HCT116 (cell line): ENCODE measurements around the gene TNFRSF18. TPM values are rescaled to one million over a fixed set of nuclear protein-coding genes. Genes with fewer than 3 reads are reported as not detected.

Source experiments
- ATAC-seq: fragments of 200-7000 bp; cut with Tn5 transposase; 2 replicates; pipeline ENCODE4 v1.9.1; 2020; ENCODE audit warnings: mild to moderate bottlenecking, moderate library complexity
- BruUV-seq: library from RNA; stranded (reverse); fragments of 400-500 nt; replicated peaks from 2 replicates; lab custom pipeline; 2021; lab: Mats Ljungman, UMichigan
- CTCF ChIA-PET: fragments of 300-600 bp; sonication (Branson Sonifier 250); formaldehyde crosslinking; loops from one replicate; lab custom pipeline; 2021; ENCODE audit warnings: antibody characterized with exemption; lab: Charles Lee
- POLR2A ChIA-PET: fragments of 300-600, 350-600 bp; sonication (Branson Sonifier 250); formaldehyde crosslinking; loops from one replicate; lab custom pipeline; 2021; ENCODE audit warnings: antibody characterized with exemption; lab: Charles Lee
- RAD21 ChIA-PET, 2 experiments: fragments of 300-600 bp; sonication (Branson Sonifier 250); formaldehyde crosslinking; loops; one replicate each; lab custom pipeline; 2023; ENCODE audit warnings: low total read pairs in 2 of 2; ENCODE audit not compliant: uncharacterized antibody in 2 of 2, unreplicated experiment in 2 of 2, low non-redundant PET in 1 of 2; lab: Charles Lee
- DNase-seq: peaks from one replicate; pipeline ENCODE4 v3.0.0-alpha.2; 2010; ENCODE audit warnings: low read depth, low spot score
- H2AFZ ChIP-seq: fragments of 200-600 bp; shearing (Covaris generic), sonication (generic); 2 replicates; pipeline ENCODE4 v1.6.1; 2017; ENCODE audit warnings: low read depth, mixed run types, mixed read lengths, antibody characterized with exemption, low read length; ENCODE audit not compliant: poor library complexity, severe bottlenecking
- H3K27ac ChIP-seq: 2 replicates; pipeline ENCODE4 v1.5.1; 2012; ENCODE audit warnings: low read depth, low read length
- H3K27me3 ChIP-seq: fragments of 200-600 bp; sonication (generic); 2 replicates; pipeline ENCODE4 v1.6.1; 2016; ENCODE audit warnings: mixed run types, low read length, mixed read lengths; ENCODE audit not compliant: insufficient read depth
- H3K36me3 ChIP-seq, 2 experiments: fragments of 200-500 bp in 1 of 2; fragments of 200-600 bp in 1 of 2; sonication (Bioruptor generic) in 1 of 2; sonication (generic) in 1 of 2; 2 replicates each; pipeline versions ENCODE4 v1.5.1 to v1.6.1; 2014 to 2016; ENCODE audit warnings: low read length in 2 of 2, inconsistent platforms in 1 of 2, mixed read lengths in 1 of 2, mixed run types in 1 of 2; ENCODE audit not compliant: insufficient read depth in 2 of 2, control insufficient read depth in 1 of 2
- H3K4me1 ChIP-seq, 2 experiments: fragments of 200-600 bp in 1 of 2; sonication (generic) in 1 of 2; 2 replicates each; pipeline versions ENCODE4 v1.5.1 to v1.6.1; 2012 to 2017; ENCODE audit warnings: low read length in 2 of 2, inconsistent platforms in 1 of 2, mild to moderate bottlenecking in 1 of 2, mixed read lengths in 1 of 2, mixed run types in 1 of 2, moderate library complexity in 1 of 2; ENCODE audit not compliant: insufficient read depth in 2 of 2, control insufficient read depth in 1 of 2
- H3K4me2 ChIP-seq: fragments of 200-600 bp; sonication (generic); 2 replicates; pipeline ENCODE4 v1.6.1; 2017; ENCODE audit warnings: mixed run types, low read length, mixed read lengths
- H3K4me3 ChIP-seq, 2 experiments: fragments of 200-600 bp in 1 of 2; sonication (generic) in 1 of 2; replicated peaks in 1 of 2; 2 replicates each; pipeline ENCODE4 v1.5.1; 2011 to 2016; ENCODE audit warnings: low read length in 2 of 2, control low read depth in 1 of 2, low read depth in 1 of 2, mild to moderate bottlenecking in 1 of 2, mixed read lengths in 1 of 2, mixed run types in 1 of 2
- H3K79me2 ChIP-seq: fragments of 200-600 bp; sonication (generic); 2 replicates; pipeline ENCODE4 v1.6.1; 2017; ENCODE audit warnings: mild to moderate bottlenecking, mixed run types, low read length, moderate library complexity, mixed read lengths; ENCODE audit not compliant: insufficient read depth
- H3K9ac ChIP-seq: fragments of 200-600 bp; sonication (generic); 2 replicates; pipeline ENCODE4 v1.6.1; 2016; ENCODE audit warnings: low read length, mixed read lengths
- H3K9me2 ChIP-seq: fragments of 200-600 bp; sonication (generic), shearing (Covaris generic); 2 replicates; pipeline ENCODE4 v1.6.1; 2017; ENCODE audit warnings: mixed run types, mild to moderate bottlenecking, moderate library complexity; ENCODE audit not compliant: insufficient read depth
- H3K9me3 ChIP-seq, 2 experiments: fragments of 200-500 bp in 1 of 2; fragments of 200-600 bp in 1 of 2; sonication (Bioruptor generic) in 1 of 2; sonication (generic) in 1 of 2; 2 replicates each; pipeline ENCODE4 v1.6.1; 2014 to 2017; ENCODE audit warnings: low read length in 2 of 2, mixed read lengths in 2 of 2, inconsistent platforms in 1 of 2, low read depth in 1 of 2, mild to moderate bottlenecking in 1 of 2, mixed run types in 1 of 2, moderate library complexity in 1 of 2; ENCODE audit not compliant: control insufficient read depth in 1 of 2, insufficient read depth in 1 of 2
- H4K20me1 ChIP-seq: fragments of 200-600 bp; sonication (generic), shearing (Covaris generic); 2 replicates; pipeline ENCODE4 v1.6.1; 2017; ENCODE audit warnings: mixed run types, mild to moderate bottlenecking, moderate library complexity; ENCODE audit not compliant: insufficient read depth
- ATF3 ChIP-seq: IDR thresholded peaks from 2 replicates; pipeline ENCODE4 v1.6.1; 2012
- CBX3 ChIP-seq: IDR thresholded peaks from 2 replicates; pipeline ENCODE4 v1.6.1; 2012; ENCODE audit warnings: low read depth
- CEBPB ChIP-seq: IDR thresholded peaks from 2 replicates; pipeline ENCODE4 v1.6.1; 2012; ENCODE audit warnings: low read depth
- EGR1 ChIP-seq: IDR thresholded peaks from 2 replicates; pipeline ENCODE4 v1.6.1; 2012; ENCODE audit warnings: low read depth
- ELF1 ChIP-seq: IDR thresholded peaks from 2 replicates; pipeline ENCODE4 v1.6.1; 2012; ENCODE audit warnings: low read depth, borderline replicate concordance
- EZH2phosphoT487 ChIP-seq: fragments of 200-600 bp; IDR thresholded peaks from 2 replicates; pipeline ENCODE4 v1.6.1; 2018; ENCODE audit warnings: antibody characterized with exemption, borderline replicate concordance
- JUND ChIP-seq: IDR thresholded peaks from 2 replicates; pipeline ENCODE4 v1.6.1; 2012
- MAX ChIP-seq: IDR thresholded peaks from 2 replicates; pipeline ENCODE4 v1.6.1; 2012
- RAD21 ChIP-seq: IDR thresholded peaks from 2 replicates; pipeline ENCODE4 v1.6.1; 2012; ENCODE audit warnings: low read depth, mild to moderate bottlenecking
- SIN3A ChIP-seq: IDR thresholded peaks from 2 replicates; pipeline ENCODE4 v1.6.1; 2012; ENCODE audit warnings: low read depth
- SP1 ChIP-seq: IDR thresholded peaks from 2 replicates; pipeline ENCODE4 v1.6.1; 2012; ENCODE audit warnings: low read depth
- SRF ChIP-seq: IDR thresholded peaks from 2 replicates; pipeline ENCODE4 v1.6.1; 2012; ENCODE audit warnings: low read depth
- TCF7L2 ChIP-seq: IDR thresholded peaks from 2 replicates; pipeline ENCODE4 v1.7.0; 2011; ENCODE audit warnings: borderline replicate concordance, inconsistent platforms; ENCODE audit not compliant: insufficient read depth, insufficient read length; ENCODE audit errors: extremely low read depth
- ZBTB33 ChIP-seq: IDR thresholded peaks from 2 replicates; pipeline ENCODE4 v1.6.1; 2011; ENCODE audit warnings: mild to moderate bottlenecking, low read length, moderate library complexity; ENCODE audit not compliant: insufficient replicate concordance; ENCODE audit errors: extremely low read depth
- ZNF274 ChIP-seq: fragments of 200-500 bp; sonication (Bioruptor generic); IDR thresholded peaks from 2 replicates; pipeline ENCODE4 v1.6.1; 2014; ENCODE audit warnings: mild to moderate bottlenecking, low read depth, low read length, inconsistent platforms
- intact Hi-C: fragments of 100-400 bp; cut with micrococcal nuclease; formaldehyde crosslinking; loops from 2 replicates; pipeline ENCODE4 v1.10.0; 2022
- total RNA-seq: library from RNA; stranded (reverse); gene quantifications from one replicate; pipeline ENCODE4 v1.2.1, GENCODE V29; 2021; ENCODE audit not compliant: unreplicated experiment
- TF ChIP-seq, protein P1 (sequence below): IDR thresholded peaks from 2 replicates; pipeline ENCODE4 v1.6.1; 2012; ENCODE audit warnings: low read depth

Gene TNFRSF18
- total RNA-seq, 1 experiment from 2014 or later = 56.2 TPM

DNA sequence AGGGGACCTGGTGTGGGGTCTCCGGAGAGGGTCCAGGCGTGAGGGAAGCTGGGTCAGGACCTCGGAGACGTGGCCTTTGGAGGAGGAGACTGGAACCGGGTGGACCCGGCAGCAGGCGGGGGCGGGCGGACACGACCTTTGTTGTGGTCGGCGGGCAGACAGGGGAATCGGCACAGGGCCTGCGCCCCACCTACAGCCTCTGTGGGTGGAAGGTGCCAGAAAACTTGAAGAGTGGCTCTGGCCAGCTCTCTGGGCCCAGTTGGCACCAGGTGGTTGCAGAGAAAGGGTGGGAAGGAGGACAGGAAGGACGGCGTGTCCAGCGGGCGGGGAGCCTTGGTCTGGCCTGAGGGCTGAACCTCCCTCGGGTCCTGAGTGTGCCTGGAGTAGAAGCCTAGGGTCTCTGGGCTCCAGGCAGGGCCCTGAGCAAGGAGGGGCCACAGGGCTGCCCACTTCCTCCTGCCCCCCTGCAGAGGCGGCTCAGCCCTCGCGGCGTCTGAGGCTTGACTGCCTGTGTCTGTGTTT lies 40.4 kb downstream of the TNFRSF18 start:
- Histone ChIP-seq H3K4me1 (peaks cover 15 to 34% of the 10 kb centered on the region in 2 experiments), H2AFZ (no peak overlapping the region), H3K79me2 (peaks cover 56% of the 10 kb centered on the region), H3K9me3 (no peaks in the 10 kb centered on the region), H3K27ac (peak overlapping the region; percentile 98; the same call in 1 of the 2 replicates), H3K9me2 (no peaks in the 10 kb centered on the region), H3K4me3 (no peak overlapping the region), H3K27me3 (no peaks in the 10 kb centered on the region), H4K20me1 (no peaks in the 10 kb centered on the region), H3K9ac (peak overlapping the region; percentile 96), H3K4me2 (peak overlapping the region; percentile 93), H3K36me3 (peaks cover 0 to 2% of the 10 kb centered on the region in 2 experiments; a peak in 2 of 4 replicates)
- no peak for DNase-seq
- TF ChIP-seq, protein P1, sequence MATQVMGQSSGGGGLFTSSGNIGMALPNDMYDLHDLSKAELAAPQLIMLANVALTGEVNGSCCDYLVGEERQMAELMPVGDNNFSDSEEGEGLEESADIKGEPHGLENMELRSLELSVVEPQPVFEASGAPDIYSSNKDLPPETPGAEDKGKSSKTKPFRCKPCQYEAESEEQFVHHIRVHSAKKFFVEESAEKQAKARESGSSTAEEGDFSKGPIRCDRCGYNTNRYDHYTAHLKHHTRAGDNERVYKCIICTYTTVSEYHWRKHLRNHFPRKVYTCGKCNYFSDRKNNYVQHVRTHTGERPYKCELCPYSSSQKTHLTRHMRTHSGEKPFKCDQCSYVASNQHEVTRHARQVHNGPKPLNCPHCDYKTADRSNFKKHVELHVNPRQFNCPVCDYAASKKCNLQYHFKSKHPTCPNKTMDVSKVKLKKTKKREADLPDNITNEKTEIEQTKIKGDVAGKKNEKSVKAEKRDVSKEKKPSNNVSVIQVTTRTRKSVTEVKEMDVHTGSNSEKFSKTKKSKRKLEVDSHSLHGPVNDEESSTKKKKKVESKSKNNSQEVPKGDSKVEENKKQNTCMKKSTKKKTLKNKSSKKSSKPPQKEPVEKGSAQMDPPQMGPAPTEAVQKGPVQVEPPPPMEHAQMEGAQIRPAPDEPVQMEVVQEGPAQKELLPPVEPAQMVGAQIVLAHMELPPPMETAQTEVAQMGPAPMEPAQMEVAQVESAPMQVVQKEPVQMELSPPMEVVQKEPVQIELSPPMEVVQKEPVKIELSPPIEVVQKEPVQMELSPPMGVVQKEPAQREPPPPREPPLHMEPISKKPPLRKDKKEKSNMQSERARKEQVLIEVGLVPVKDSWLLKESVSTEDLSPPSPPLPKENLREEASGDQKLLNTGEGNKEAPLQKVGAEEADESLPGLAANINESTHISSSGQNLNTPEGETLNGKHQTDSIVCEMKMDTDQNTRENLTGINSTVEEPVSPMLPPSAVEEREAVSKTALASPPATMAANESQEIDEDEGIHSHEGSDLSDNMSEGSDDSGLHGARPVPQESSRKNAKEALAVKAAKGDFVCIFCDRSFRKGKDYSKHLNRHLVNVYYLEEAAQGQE = no peak
- TF ChIP-seq SIN3A (no peak), ELF1 (no peak), ATF3 (no peak), EGR1 (no peak), MAX (no peak), ZBTB33 (no peak), SP1 (no peak), TCF7L2 (no peak), CBX3 (no peak), SRF (no peak), RAD21 (no peak), EZH2phosphoT487 (no peak), CEBPB (no peak), JUND (no peak), ZNF274 (no peak)
- ATAC-seq = no peak
- ChIA-PET CTCF (no interaction called here), POLR2A (interaction anchor here (1.6 kb wide), 1 partner anchor 47 kb away, joined by 3 read pairs; no protein-coding TSS in a partner anchor), RAD21 (no interaction called here)
- intact Hi-C loops = no loop called here
- BruUV-seq = no TSS peak
